ENCODE data around the gene POLR2B.

The POLR2B gene

GRCh38 chr4:56986192-56986591 is 7.5 kb downstream of the POLR2B start (continued):
- TF ChIP-seq ZBTB49 (tag by site-specific recombination; IDR thresholded peaks at IDR 0.05; ENCODE audit: low read depth) (no peak), ZFP41 (tag by site-specific recombination; IDR thresholded peaks at IDR 0.05; ENCODE audit: borderline replicate concordance) (no peak), ZBTB21 (tag by site-specific recombination; IDR thresholded peaks at IDR 0.05) (no peak), ZNF423 (tag by site-specific recombination; IDR thresholded peaks at IDR 0.05) (no peak)
- TF ChIP-seq, protein P1, sequence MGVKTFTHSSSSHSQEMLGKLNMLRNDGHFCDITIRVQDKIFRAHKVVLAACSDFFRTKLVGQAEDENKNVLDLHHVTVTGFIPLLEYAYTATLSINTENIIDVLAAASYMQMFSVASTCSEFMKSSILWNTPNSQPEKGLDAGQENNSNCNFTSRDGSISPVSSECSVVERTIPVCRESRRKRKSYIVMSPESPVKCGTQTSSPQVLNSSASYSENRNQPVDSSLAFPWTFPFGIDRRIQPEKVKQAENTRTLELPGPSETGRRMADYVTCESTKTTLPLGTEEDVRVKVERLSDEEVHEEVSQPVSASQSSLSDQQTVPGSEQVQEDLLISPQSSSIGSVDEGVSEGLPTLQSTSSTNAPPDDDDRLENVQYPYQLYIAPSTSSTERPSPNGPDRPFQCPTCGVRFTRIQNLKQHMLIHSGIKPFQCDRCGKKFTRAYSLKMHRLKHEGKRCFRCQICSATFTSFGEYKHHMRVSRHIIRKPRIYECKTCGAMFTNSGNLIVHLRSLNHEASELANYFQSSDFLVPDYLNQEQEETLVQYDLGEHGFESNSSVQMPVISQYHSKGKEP (tag by site-specific recombination; IDR thresholded peaks at IDR 0.05) = no peak

DNA sequence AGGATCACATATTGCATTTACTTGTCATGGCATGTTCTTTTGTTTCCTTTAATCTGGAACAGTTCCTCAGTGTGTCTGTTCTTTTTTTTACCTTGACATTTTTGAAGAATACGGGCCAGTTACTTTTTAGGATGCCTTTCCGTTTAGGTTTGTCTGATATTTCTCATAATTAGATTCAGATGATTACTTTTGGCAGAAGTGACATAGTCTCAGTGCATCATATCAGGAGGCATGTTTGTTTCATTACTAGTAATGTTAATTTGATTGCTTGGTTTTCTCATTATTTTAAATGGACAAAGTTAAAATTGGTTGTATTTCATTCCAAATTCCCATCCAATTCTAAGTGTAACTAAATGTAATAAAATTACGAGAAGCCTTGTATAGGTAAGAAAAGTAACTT is 8.3 kb downstream of the POLR2B start:
- ChIA-PET CTCF (no interaction called here), POLR2A (interaction anchor here (1.9 kb wide), 1 partner anchor 9 kb away, joined by 15 read pairs; the partner anchor contains the start of genes NOA1 and POLR2B)
- H3K4me1 ChIP-seq (ENCODE audit: control insufficient read depth, insufficient read depth, low read length) = no peaks in the 10 kb centered on the region; the same call in 1 of the 2 replicates
- H3K9me3 ChIP-seq (ENCODE audit: control insufficient read depth, insufficient read depth, low read depth, low read length) = no peaks in the 10 kb centered on the region
- no peak overlapping the region for H3K27ac ChIP-seq (ENCODE audit: extremely low read depth, low read depth, low read length)
- peaks cover 28 to 64% of the 10 kb centered on the region in 2 experiments for H3K36me3 ChIP-seq (ENCODE audit: control insufficient read depth in 2 of 2, insufficient read depth in 1 of 2, low read length in 2 of 2)
- no peak overlapping the region for H3K4me3 ChIP-seq (ENCODE audit: low read depth, low read length)
- no peak for TF ChIP-seq ZNF221 (tag by site-specific recombination; IDR thresholded peaks at IDR 0.05; ENCODE audit: borderline replicate concordance)
- no peak for TF ChIP-seq ZNF211 (tag by site-specific recombination; IDR thresholded peaks at IDR 0.05; ENCODE audit: low read depth)
- TF ChIP-seq, protein P2, sequence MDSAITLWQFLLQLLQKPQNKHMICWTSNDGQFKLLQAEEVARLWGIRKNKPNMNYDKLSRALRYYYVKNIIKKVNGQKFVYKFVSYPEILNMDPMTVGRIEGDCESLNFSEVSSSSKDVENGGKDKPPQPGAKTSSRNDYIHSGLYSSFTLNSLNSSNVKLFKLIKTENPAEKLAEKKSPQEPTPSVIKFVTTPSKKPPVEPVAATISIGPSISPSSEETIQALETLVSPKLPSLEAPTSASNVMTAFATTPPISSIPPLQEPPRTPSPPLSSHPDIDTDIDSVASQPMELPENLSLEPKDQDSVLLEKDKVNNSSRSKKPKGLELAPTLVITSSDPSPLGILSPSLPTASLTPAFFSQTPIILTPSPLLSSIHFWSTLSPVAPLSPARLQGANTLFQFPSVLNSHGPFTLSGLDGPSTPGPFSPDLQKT (IDR thresholded peaks at IDR 0.05; ENCODE audit: borderline replicate concordance, low read depth, low read length) = no peak
- no peak for TF ChIP-seq ZNF510 (tag by site-specific recombination; IDR thresholded peaks at IDR 0.05; ENCODE audit: insufficient replicate concordance)
- TF ChIP-seq MYNN (tag by site-specific recombination; IDR thresholded peaks at IDR 0.05; ENCODE audit: borderline replicate concordance) = no peak
- TF ChIP-seq ZNF214 (tag by site-specific recombination; IDR thresholded peaks at IDR 0.05; ENCODE audit: borderline replicate concordance) = no peak
- TF ChIP-seq, protein P3, sequence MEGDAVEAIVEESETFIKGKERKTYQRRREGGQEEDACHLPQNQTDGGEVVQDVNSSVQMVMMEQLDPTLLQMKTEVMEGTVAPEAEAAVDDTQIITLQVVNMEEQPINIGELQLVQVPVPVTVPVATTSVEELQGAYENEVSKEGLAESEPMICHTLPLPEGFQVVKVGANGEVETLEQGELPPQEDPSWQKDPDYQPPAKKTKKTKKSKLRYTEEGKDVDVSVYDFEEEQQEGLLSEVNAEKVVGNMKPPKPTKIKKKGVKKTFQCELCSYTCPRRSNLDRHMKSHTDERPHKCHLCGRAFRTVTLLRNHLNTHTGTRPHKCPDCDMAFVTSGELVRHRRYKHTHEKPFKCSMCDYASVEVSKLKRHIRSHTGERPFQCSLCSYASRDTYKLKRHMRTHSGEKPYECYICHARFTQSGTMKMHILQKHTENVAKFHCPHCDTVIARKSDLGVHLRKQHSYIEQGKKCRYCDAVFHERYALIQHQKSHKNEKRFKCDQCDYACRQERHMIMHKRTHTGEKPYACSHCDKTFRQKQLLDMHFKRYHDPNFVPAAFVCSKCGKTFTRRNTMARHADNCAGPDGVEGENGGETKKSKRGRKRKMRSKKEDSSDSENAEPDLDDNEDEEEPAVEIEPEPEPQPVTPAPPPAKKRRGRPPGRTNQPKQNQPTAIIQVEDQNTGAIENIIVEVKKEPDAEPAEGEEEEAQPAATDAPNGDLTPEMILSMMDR (tag by site-specific recombination; IDR thresholded peaks at IDR 0.05) = no peak
- TF ChIP-seq ZNF488 (tag by site-specific recombination; IDR thresholded peaks at IDR 0.05) = no peak
- no peak for TF ChIP-seq ZNF132 (tag by site-specific recombination; IDR thresholded peaks at IDR 0.05; ENCODE audit: borderline replicate concordance)
- TF ChIP-seq ZNF530 (tag by site-specific recombination; IDR thresholded peaks at IDR 0.05; ENCODE audit: low read depth) = no peak
- TF ChIP-seq ZNF707 (tag by site-specific recombination; IDR thresholded peaks at IDR 0.05) = no peak
- TF ChIP-seq GLIS2 (tag by site-specific recombination; IDR thresholded peaks at IDR 0.05) = no peak
- TF ChIP-seq YY1 (tag by site-specific recombination; IDR thresholded peaks at IDR 0.05) = no peak
- TF ChIP-seq ZNF558 (tag by site-specific recombination; IDR thresholded peaks at IDR 0.05) = no peak
- TF ChIP-seq ZNF148 (tag by site-specific recombination; IDR thresholded peaks at IDR 0.05; ENCODE audit: borderline replicate concordance) = no peak
- TF ChIP-seq, protein P4, sequence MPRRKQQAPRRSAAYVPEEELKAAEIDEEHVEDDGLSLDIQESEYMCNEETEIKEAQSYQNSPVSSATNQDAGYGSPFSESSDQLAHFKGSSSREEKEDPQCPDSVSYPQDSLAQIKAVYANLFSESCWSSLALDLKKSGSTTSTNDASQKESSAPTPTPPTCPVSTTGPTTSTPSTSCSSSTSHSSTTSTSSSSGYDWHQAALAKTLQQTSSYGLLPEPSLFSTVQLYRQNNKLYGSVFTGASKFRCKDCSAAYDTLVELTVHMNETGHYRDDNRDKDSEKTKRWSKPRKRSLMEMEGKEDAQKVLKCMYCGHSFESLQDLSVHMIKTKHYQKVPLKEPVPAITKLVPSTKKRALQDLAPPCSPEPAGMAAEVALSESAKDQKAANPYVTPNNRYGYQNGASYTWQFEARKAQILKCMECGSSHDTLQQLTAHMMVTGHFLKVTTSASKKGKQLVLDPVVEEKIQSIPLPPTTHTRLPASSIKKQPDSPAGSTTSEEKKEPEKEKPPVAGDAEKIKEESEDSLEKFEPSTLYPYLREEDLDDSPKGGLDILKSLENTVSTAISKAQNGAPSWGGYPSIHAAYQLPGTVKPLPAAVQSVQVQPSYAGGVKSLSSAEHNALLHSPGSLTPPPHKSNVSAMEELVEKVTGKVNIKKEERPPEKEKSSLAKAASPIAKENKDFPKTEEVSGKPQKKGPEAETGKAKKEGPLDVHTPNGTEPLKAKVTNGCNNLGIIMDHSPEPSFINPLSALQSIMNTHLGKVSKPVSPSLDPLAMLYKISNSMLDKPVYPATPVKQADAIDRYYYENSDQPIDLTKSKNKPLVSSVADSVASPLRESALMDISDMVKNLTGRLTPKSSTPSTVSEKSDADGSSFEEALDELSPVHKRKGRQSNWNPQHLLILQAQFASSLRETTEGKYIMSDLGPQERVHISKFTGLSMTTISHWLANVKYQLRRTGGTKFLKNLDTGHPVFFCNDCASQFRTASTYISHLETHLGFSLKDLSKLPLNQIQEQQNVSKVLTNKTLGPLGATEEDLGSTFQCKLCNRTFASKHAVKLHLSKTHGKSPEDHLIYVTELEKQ (tag by site-specific recombination; IDR thresholded peaks at IDR 0.05; ENCODE audit: borderline replicate concordance) = no peak
